Effector memory CD8-positive, alpha-beta T cell (primary cell): ENCODE results near the gene ZNF318.
A peak's percentile ranks its signal among the peaks of the same experiment; 100 is the strongest.
"Not testable (repeated sequence)": the region's sequence is repeated elsewhere in the genome, so short reads cannot be mapped to it uniquely, and the experiment has no call there.

Source experiments
- ATAC-seq: fragments of 150-1000 bp; cut with Tn5 transposase; replicated peaks from 2 replicates; pipeline ENCODE4 v1.10.0; 2021; ENCODE audit warnings: mild to moderate bottlenecking, moderate library complexity
- DNase-seq, 3 experiments: peaks; one replicate each; pipeline ENCODE4 v3.0.0; 2021
- H3K27ac Mint-ChIP-seq, 2 donors: one replicate each; pipeline ENCODE4 v1.8.0; 2022; ENCODE audit warnings: mild to moderate bottlenecking in 2 of 2, mixed read lengths in 2 of 2, moderate library complexity in 2 of 2
- H3K27me3 Mint-ChIP-seq, 2 donors: one replicate each; pipeline ENCODE4 v1.8.0; 2022; ENCODE audit warnings: mixed read lengths in 2 of 2
- H3K36me3 Mint-ChIP-seq: one replicate; pipeline ENCODE4 v1.8.0; 2022; ENCODE audit warnings: mild to moderate bottlenecking, moderate library complexity, mixed read lengths; ENCODE audit not compliant: insufficient read depth
- H3K4me1 Mint-ChIP-seq, 2 donors: one replicate each; pipeline ENCODE4 v1.8.0; 2022; ENCODE audit warnings: low read depth in 2 of 2, mixed read lengths in 2 of 2
- H3K4me3 Mint-ChIP-seq, 2 donors: one replicate each; pipeline ENCODE4 v1.8.0; 2022; ENCODE audit warnings: mild to moderate bottlenecking in 2 of 2, mixed read lengths in 2 of 2, moderate library complexity in 2 of 2
- H3K9me3 Mint-ChIP-seq, 2 donors: one replicate each; pipeline ENCODE4 v1.8.0; 2022; ENCODE audit warnings: mixed read lengths in 2 of 2

ZNF318 gene

DNA sequence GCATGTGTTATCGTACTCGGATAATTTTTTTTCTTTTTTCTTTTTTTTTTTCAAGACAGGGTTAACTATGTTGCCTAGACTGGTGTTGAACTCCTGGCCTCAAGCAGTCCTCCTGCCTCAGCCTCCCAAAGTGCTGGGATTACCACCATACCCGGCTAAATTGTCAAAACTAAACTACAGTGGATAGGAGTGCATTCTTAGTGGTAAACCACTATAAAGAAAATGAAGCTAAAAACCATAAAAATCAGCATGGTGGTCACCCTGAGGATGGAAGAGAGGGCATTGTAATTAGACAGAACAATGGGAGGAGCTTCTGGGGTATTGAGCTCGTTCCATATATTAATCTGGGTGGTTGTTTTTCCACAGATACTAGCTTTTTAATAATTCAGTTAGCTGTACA is 6.2 kb upstream of the ZNF318 start:
- Mint-ChIP-seq H3K4me1 (peaks cover 7 to 17% of the 10 kb centered on the region in 2 donors), H3K27ac (no peak overlapping the region), H3K27me3 (no peaks in the 10 kb centered on the region), H3K4me3 (no peak overlapping the region), H3K9me3 (no peaks in the 10 kb centered on the region), H3K36me3 (peaks cover under 1% of the 10 kb centered on the region)
- no peak for DNase-seq
- no peak for ATAC-seq

- H3K27ac Mint-ChIP-seq: no peak overlapping the region
Observed at GRCh38 chr6:43373252-43373875, 3.9 kb upstream of the ZNF318 start.

GRCh38 chr6:43370003-43370580 is 645 bp upstream of the ZNF318 start:
- ATAC-seq: not testable (repeated sequence)
- H3K27ac Mint-ChIP-seq: peak overlapping the region; percentile 95 to 96

More at GRCh38 chr6:43373252-43373875, 3.9 kb upstream of the ZNF318 start:
- no peak overlapping the region for H3K4me3 Mint-ChIP-seq
- no peaks in the 10 kb centered on the region for H3K27me3 Mint-ChIP-seq
- peaks cover 11 to 17% of the 10 kb centered on the region in 2 donors for H3K4me1 Mint-ChIP-seq
- no peaks in the 10 kb centered on the region for H3K9me3 Mint-ChIP-seq
- DNase-seq (no peak), ATAC-seq (no peak)
- H3K36me3 Mint-ChIP-seq: peaks cover 13% of the 10 kb centered on the region

DNA sequence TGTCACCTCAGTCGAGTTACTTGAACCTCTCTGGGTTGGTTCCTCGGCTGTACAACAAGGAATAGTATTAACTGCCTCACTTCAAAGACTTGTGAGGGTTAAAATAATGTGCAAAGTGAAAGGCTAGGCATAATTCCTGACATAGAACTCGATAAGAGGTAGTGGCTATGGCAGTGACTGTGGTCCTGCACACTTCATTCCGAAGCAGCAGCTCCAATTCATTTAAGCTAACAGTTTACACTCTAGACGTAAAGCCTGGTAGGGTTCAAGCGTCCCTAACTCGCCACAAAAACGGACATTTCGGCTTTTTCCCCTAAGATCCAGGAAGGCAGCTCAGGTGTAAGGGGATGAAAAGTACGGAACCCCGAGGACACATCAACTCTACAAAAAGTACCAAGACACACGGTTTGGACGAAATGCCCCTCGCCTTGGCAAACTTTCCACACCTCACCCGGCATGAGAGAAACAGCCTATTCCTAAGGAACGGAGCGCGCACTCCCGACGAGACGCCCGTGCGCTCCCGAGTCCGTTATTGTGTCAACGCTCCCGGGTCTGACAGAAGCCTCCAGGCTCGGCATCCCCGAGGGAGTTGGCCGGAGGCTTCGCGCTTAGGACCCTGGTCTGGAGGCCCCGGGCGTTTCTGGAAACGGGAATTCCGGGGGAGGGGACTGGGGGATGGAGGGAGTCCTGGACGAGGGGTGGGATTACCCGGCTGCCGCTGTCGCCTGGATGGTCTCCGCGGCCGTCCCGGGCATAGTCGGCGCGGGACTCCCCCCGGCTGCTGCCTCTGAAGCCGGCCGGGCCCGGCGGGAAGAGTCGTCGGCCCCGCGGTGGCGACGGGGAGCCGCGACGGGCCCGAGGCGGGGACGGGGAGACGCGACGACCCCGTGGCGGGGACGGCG is 937 bp downstream of the ZNF318 start:
- ATAC-seq: peak; percentile 9

More at GRCh38 chr6:43370003-43370580, 645 bp upstream of the ZNF318 start:
- Mint-ChIP-seq H3K4me3 (peak overlapping the region; percentile 83 to 87), H3K36me3 (peaks cover 15% of the 10 kb centered on the region), H3K4me1 (peaks cover 20 to 41% of the 10 kb centered on the region in 2 donors)
- H3K9me3 Mint-ChIP-seq, DNase-seq, H3K27me3 Mint-ChIP-seq: not testable (repeated sequence)

DNA sequence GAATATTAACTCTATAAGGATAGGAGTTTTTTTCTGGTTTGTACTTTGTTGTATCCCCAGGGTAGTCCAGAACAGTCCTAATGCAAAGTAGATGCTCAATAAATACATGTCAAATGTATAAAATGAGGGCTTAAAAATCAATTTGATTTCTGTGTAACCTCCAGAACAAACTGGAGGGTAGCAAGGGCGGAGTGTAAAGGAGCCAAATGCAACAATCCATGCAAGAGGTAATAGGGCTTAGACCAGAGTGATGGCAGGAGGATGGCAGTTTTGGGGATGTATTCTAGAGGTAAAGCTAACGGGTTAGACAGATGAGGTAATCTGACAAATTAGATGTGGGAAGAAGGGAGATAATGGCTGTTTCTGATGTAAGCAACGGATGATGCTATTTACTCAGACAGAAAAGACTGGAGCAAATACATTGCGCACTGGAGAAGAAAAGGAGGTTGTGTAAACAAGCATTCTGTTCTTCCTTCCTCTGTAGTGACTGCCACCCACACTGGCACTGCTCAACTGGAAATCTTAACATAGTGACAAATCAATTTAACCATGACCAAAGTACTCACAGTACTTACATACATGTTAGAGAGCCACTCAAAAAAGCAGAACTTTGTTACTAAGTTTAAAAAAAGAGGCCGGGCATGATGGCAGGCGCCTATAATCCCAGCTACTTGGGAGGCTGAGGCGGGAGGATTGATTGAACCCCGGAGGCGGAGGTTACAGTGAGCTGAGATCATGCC is 2.0 kb downstream of the ZNF318 start:
- peaks cover 29% of the 10 kb centered on the region for H3K36me3 Mint-ChIP-seq
- H3K4me1 Mint-ChIP-seq: peaks cover 27 to 43% of the 10 kb centered on the region in 2 donors
- H3K9me3 Mint-ChIP-seq: no peaks in the 10 kb centered on the region
- H3K4me3 Mint-ChIP-seq: peak overlapping the region; percentile 83 to 87
- ATAC-seq (no peak), DNase-seq (no peak)
- peak overlapping the region in 1 of 2 donors; percentile 33 for H3K27ac Mint-ChIP-seq
- H3K27me3 Mint-ChIP-seq: no peaks in the 10 kb centered on the region

More for the DNA sequence above, 937 bp downstream of the ZNF318 start:
- peak overlapping the region; percentile 83 to 87 for H3K4me3 Mint-ChIP-seq
- no peaks in the 10 kb centered on the region for H3K27me3 Mint-ChIP-seq
- H3K4me1 Mint-ChIP-seq: peaks cover 23 to 49% of the 10 kb centered on the region in 2 donors
- H3K27ac Mint-ChIP-seq: peak overlapping the region; percentile 46 to 62
- DNase-seq: no peak
- H3K36me3 Mint-ChIP-seq: peaks cover 27% of the 10 kb centered on the region
- no peaks in the 10 kb centered on the region for H3K9me3 Mint-ChIP-seq

DNA sequence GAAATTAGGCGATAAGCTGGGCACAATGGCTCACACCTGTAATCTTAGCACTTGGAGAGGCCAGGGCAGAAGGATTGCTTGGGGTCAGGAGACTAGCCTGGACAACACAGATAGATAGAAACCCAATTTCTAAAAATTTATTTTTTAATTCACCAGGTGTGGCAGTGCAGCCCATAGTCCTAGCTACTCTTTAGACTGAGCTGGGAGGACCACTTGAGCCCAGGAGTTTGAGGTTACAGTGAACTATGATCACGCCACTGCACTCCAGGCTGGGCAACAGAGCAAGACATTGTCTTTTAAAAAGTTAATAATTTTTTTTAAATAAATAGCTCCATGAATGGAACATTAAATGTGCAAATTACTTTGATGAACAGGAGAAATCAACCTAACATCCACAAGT is 8.2 kb downstream of the ZNF318 start:
- H3K4me1 Mint-ChIP-seq: peaks cover 9 to 31% of the 10 kb centered on the region in 2 donors
- ATAC-seq (no peak), DNase-seq (no peak)
- no peaks in the 10 kb centered on the region for H3K9me3 Mint-ChIP-seq
- H3K4me3 Mint-ChIP-seq: no peak overlapping the region
- peaks cover 62% of the 10 kb centered on the region for H3K36me3 Mint-ChIP-seq
- H3K27ac Mint-ChIP-seq: no peak overlapping the region
- no peaks in the 10 kb centered on the region for H3K27me3 Mint-ChIP-seq

DNA sequence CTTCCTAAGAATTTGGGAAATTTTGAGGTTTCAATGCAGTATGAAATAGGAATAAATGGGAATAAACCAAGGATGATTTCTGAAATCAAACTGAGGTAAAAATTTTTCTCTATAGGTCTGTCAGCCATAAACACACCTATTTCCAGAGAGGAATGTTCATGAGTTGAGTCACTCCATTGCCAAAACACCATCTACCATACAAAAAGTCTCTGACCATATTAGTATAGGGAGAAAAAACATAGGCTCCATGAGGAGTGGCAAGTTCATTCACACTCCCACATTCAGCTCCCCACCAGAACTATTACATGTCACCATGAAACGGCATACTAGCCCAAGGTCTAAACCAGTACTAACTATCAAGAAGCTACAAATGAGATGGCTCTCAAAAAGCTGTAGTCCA is 9.6 kb downstream of the ZNF318 start:
- Mint-ChIP-seq H3K4me1 (peaks cover 6 to 23% of the 10 kb centered on the region in 2 donors), H3K4me3 (no peak overlapping the region), H3K36me3 (peaks cover 70% of the 10 kb centered on the region), H3K27me3 (no peaks in the 10 kb centered on the region), H3K27ac (no peak overlapping the region), H3K9me3 (no peaks in the 10 kb centered on the region)
- DNase-seq: no peak
- ATAC-seq: no peak

- Mint-ChIP-seq H3K27ac (no peak overlapping the region), H3K36me3 (peaks cover 71% of the 10 kb centered on the region), H3K4me1 (peaks cover 8 to 22% of the 10 kb centered on the region in 2 donors), H3K9me3 (no peaks in the 10 kb centered on the region), H3K4me3 (no peak overlapping the region), H3K27me3 (no peaks in the 10 kb centered on the region)
- ATAC-seq: no peak
- DNase-seq: no peak
Observed at GRCh38 chr6:43359381-43359780, 10.1 kb downstream of the ZNF318 start.

DNA sequence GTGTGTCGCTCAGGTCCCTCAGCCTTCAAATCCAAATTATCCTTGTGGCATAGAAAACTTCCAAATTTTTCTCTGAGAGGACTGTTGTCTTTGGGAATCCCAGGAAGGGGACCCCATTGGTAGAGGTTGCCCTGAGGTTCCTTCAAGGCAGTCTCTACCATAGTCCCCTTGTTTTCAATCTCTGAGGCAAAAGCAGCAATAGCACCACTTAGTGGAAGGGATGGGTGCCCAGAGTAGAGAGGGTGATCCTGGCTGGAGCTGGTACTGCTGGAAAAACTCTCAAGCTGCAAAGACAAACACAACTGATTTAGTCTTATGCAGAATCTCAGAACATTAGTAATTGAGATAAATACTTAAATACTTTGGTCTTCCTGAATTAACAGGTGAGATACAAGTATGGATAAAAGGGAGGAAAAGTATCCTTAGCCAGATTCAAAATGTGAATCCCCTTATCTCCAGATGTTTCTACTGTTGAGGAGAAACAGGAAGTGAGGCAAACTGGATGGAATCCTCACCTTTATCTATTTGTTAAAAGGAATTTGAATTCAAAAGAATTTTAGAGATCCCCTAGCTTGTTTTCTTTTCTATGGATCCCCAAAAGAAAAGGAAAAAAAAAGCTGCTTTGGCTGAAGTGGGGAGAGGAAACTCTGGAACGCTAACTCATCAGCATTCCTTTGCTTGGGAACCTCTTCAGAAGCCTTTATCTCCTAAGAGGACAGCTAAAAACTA is 13.4 kb downstream of the ZNF318 start:
- Mint-ChIP-seq H3K4me1 (peaks cover 5 to 22% of the 10 kb centered on the region in 2 donors), H3K4me3 (no peak overlapping the region), H3K9me3 (no peaks in the 10 kb centered on the region), H3K36me3 (peaks cover 69% of the 10 kb centered on the region), H3K27me3 (no peaks in the 10 kb centered on the region), H3K27ac (no peak overlapping the region)
- ATAC-seq: no peak
- no peak for DNase-seq

- peaks cover 37% of the 10 kb centered on the region for H3K36me3 Mint-ChIP-seq
- not testable (repeated sequence) for H3K9me3 Mint-ChIP-seq, H3K4me3 Mint-ChIP-seq, H3K27me3 Mint-ChIP-seq, DNase-seq, ATAC-seq
- H3K4me1 Mint-ChIP-seq: peaks cover 5 to 15% of the 10 kb centered on the region in 2 donors
- H3K27ac Mint-ChIP-seq: peak overlapping the region; percentile 22 to 42
Observed at GRCh38 chr6:43351951-43352350, 17.5 kb downstream of the ZNF318 start.

DNA sequence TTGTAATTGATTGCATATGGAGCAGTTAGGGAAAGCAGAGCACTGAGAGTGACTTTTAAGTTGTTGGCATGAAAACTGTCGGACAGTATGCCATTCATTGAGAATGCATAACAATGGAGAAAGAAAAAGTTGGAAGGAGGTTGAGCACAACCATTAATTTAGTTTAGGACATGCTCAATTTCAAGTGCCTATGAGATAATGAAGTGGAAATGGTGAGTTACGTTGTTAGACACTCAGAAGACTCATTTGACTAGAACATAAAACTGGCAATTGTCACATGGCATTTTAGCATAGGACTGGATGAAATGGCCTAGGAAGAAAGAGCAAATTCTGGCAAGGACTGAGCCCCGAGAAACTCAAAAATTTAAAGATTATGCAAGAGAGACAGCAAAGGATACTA is 22.0 kb downstream of the ZNF318 start:
- H3K4me3 Mint-ChIP-seq: no peak overlapping the region
- H3K27me3 Mint-ChIP-seq: no peaks in the 10 kb centered on the region
- peaks cover 21% of the 10 kb centered on the region for H3K36me3 Mint-ChIP-seq
- no peaks in the 10 kb centered on the region for H3K9me3 Mint-ChIP-seq
- ATAC-seq (no peak), DNase-seq (no peak)
- H3K27ac Mint-ChIP-seq: no peak overlapping the region
- H3K4me1 Mint-ChIP-seq: peaks cover 0 to 11% of the 10 kb centered on the region in 2 donors

GRCh38 chr6:43347021-43347420 is 22.4 kb downstream of the ZNF318 start:
- Mint-ChIP-seq H3K4me1 (peaks cover 0 to 11% of the 10 kb centered on the region in 2 donors), H3K9me3 (no peaks in the 10 kb centered on the region), H3K27ac (no peak overlapping the region), H3K36me3 (peaks cover 21% of the 10 kb centered on the region), H3K27me3 (no peaks in the 10 kb centered on the region), H3K4me3 (no peak overlapping the region)
- no peak for ATAC-seq
- no peak for DNase-seq
